ENCODE measurements around the gene SH3PXD2A.

SH3PXD2A gene

DNA sequence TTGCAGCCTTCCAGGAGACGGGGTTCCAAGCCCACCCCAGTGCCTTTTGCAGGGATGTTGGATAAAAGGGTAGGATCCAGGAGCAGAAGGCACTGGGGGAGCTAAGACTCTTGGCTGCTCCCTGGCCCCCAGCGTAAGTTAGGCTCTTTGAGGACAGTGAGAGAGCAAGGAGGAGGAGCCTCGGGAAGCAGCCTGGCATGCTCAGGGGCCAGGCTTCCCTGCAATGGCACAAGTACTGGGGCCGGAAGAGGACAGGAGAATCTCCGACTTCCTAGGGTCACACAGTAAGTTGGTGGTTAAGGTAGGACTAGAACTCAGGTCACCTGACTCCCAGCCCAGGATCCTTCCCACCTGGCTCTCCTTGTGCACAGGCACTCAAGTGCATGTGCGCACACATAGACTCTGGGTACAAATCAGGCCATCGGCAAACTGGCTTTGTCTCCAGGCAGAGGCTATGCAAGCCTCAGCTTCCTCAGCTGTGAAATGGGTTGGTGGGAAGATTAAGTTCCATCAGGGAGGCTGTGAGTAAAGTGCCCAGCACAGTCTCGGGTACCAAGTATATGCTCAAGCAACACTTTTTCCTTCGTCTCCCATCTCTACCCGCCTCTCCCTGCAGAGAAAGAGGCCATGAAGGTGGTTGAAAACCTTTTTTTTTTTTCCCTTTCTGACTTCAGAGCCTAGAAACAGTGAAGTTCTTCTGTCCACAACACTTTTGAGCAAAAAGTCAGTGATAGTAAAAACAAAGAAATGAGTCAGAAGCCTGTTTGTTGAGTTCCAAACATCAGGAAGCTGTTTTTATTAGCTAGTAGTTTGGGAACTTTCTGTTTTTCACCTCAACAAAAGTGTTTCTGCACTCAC is 282.8 kb downstream of the SH3PXD2A start:
- DNase-seq: no peak

DNA sequence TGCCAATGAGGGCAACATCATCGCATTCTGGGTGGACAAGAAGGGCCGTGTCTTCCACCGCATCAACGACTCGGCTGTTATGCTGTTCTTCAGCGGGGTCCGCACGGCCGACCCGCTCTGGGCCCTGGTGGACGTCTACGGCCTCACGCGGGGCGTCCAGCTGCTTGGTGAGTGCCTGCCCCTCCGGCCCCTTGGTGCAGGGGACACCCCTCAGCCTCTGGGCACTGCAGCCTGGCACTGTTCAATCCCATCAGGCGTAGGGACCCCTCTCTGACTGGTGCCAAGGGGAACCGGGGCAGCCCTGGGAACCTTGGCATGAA is 283.8 kb downstream of the SH3PXD2A start:
- no peak for DNase-seq

DNA sequence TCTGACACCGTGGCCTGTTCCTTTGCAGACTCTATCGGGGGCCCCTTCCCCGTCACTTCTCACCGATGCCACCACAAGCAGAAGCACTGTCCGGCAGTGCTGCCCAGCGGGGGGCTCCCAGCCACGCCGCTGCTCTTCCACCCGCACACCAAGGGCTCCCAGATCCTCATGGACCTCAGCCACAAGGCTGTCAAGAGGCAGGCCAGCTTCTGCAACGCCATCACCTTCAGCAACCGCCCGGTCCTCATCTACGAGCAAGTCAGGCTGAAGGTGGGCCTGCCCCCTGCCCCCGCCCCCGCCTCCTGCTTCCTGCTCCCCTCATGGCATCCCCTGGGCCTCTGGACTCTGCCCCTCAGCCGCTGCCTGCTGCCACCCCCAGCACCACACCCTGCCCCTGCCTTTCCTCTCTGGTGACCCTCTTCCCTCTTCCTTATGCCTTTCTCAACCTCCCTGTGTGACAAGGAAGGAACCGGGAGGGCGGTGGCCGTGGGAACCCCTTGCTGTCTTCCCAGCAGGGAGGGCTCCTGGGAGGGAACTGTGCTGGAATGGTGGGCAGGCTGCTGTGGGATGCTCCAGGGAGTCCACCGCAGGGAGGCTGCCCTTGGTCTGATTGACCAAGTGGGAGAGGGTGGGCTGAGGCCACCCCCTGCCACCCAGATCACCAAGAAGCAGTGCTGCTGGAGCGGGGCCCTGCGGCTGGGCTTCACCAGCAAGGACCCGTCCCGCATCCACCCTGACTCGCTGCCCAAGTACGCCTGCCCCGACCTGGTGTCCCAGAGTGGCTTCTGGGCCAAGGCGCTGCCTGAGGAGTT is 284.3 kb downstream of the SH3PXD2A start:
- no peak for DNase-seq

DNA sequence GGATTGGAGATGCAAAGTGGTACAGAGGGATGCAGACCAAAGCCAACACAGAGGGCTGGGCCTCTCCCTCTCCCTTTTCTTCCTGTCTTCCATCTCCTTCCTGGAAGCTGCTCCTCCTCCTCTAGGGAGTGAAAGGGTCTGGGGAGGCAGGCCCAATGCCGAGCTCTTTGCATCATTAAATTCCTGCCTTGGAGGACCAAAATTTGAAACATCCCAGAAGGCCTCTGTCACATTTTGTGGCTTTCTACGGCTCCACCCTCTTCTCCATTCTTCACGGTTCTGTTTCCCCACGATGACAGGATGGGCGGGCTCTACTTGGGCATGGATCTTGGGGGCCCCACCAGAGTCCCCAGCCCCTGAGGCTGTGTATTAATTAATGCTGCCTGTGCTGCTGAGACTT is 285.5 kb downstream of the SH3PXD2A start:
- DNase-seq: no peak

DNA sequence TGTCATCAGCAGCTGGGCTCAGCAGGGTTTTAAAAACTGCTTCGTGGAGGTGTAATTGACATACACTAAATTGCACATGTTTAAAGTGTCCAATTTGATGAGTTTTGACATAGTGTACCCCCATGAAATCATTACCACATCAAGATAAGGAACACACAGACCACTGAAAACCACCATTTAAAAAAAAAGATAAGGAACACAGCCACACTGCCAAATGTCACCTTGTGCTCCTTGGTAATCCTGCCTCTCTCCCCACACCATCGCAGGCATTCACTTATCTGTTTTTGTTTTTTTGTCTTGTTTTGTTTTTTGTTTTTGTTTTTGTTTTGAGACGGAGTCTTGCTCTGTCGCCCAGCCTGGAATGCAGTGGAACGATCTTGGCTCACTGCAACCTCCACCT is 286.9 kb downstream of the SH3PXD2A start:
- no peak for DNase-seq

DNA sequence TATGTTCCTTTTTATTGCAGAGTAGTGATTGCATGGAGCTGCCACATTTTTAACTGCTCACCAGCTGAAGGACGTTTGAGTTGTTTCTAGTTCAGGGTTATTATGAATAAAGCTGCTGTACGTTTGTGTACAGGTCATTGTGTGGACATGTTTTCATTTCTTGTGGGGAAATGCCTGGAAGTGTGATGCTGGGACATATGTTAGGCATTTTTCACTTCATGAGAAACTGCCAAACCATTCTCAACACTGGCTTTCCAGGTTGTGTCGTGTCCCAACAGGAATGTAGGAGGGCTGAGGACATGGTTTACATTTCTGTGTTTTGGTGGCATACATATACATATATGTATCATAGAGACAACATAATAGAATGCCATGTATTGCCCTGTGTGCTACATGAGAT is 288.8 kb downstream of the SH3PXD2A start:
- no peak for DNase-seq

DNA sequence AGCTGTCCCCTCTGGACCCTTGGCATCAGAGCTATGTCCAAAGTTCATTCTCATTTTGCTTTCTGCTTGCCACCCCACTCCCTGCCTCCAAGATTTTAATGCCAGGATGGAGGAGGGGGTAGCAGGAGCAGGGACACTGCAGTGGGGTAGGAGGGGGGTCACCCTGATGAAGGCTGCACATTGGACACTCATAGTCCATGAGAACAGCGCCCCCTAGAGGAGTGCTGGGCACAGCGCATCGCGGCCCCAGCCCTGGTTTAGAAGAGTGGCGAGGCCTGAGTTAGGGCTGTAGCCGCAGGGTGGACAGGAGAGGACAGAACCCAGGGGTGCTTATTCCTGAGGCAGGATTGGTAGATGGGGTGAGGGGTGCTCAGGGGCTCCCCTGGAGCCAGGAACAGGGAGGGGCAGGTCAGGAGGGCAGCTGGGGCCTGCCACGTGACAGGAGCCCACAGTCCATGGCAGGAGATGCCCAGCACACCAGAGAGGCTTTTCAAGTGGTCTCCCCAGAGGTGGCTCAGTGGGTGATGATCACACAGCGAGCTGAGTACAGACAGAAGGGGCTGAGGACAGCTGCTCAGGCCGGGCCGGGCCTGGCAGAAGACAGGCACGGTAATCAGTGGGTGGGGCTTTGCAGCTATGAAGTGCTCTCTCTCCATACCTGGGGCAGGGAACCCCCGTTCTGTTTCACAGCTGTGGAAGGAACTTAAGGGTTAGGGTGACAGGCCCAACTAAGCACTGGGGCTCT is 290.4 kb downstream of the SH3PXD2A start:
- DNase-seq: no peak

DNA sequence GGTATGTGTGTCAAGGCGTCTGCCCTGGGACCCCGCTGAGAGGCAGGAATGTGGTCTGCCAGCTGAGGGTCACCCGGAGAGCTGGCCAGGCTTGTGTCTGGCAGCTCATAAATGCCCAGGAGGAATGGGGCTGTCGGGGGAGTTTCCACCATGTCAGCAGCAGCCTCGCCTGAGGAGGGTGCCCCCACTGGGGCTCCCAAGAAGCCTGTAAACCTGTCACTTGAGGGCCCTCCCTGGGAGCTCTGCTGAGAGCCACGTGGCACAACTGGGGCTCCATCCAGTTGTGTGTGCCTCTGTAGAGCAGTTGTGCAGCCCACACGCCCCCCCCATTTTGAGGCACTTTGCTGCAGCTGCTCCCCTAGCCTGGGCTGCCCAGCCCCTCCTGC is 291.3 kb downstream of the SH3PXD2A start:
- no peak for DNase-seq

DNA sequence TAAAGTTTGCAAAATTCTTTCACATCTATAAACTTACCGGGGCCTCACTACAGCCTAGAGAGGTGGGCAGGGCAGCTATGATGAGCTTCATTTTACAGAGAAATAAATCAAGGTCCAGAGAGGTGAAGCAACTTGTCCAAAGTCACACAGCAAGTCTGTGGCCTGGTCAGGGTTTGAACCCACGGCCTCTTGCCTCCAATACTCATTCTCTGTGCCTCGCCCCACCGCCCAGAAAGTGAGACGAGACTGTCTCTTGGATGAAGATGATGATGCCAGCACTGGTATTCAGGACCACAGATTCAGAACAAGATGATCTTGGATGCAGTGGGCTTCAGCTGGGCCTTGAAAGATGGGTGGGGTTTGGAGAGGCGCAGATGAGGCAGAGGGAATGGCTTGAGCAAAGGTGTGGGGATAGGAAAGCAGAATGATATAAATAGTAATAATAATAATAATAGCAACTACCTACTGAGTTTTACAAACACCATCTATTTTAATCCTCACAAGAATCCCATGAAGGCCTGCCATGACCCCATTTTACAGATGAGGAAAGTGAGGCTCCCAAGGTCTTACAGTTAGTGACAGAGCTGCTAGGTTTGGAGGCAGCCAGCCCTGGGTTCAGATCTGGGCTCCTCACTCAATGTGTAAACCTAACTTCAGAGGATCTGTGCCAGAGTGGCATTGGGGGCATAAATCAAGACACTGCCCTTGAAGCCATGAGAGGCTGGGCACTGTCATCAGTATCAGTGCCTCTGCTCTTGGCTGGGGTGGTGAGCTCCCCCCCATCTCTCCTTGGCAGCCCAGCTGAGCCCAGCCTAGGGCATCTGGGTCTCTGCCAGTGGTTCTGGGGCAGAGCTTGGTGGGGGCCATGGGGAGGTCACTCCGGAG is 291.9 kb downstream of the SH3PXD2A start:
- no peak for DNase-seq

DNA sequence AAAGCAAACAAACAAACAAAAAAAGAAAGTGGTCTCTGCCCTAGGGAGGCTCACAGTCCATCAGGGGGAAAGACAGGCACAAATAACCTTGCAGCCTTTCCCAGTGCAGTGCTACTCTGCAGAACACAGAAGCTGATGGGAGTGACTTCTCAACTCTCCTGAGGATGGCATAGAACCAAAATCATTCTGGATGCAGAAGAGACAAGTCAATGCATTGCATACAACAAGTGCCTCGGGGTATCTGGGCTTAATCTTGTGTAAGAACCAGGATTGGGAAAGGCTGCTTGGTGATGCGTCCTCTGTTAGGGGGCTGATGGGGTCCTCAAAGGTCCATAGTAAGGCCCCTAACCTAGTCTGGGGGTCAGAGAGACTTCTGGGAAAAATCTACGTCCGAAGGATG is 293.0 kb downstream of the SH3PXD2A start:
- DNase-seq: no peak

DNA sequence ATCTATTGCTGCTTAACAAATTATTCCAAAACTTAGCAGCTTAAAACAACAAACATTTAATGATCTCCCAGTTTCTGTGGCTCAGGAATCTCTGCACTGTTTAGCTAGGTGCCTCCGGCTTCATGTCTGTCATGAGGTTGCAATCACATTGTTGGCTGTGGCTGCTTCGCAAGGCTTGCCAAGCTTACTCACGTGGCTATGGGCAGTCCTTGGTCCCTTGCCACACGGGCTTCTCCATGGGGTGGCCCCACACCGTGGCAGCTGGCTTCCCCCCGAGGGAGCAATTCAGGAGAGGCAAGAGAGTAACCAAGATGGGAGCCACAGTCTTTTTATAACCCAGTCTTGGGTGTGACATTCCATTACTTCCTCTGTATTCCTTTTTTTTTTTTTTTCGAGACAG is 294.5 kb downstream of the SH3PXD2A start:
- DNase-seq: no peak

DNA sequence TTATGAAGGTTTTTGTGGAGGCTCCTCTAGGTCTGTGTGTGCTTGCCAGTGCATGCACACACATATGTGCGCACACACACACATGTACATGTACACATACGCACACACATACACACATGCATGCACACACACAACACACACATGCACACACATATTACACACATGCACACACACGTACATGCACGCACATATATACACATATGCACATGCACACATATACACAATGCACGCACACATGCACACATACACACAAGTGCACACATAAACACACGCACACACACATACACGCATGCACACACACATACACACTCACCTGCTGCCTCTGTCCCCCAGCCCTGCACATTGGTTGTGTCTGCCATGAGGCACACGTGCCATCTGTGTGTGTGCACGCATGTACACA is 295.6 kb downstream of the SH3PXD2A start:
- DNase-seq: no peak

DNA sequence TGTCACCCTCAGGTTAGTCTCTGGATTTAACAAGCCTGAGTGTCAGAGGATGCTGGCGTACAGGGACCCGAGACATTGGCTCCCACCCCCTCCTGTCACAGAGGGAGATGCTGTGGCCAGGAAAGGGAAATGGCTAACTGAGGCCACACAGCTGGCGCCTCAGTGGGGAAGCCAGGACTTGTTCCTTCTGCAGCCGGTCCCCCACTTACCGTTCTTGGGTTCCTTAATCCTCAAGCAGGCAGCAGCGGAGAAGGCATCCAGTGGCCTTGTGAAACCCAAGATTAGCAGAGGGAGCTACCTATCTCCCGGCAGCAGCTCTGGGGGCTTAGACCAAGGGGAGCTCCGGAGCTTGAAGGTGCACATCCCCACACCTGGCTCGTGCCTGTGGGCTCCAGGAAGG is 296.5 kb downstream of the SH3PXD2A start:
- no peak for DNase-seq

DNA sequence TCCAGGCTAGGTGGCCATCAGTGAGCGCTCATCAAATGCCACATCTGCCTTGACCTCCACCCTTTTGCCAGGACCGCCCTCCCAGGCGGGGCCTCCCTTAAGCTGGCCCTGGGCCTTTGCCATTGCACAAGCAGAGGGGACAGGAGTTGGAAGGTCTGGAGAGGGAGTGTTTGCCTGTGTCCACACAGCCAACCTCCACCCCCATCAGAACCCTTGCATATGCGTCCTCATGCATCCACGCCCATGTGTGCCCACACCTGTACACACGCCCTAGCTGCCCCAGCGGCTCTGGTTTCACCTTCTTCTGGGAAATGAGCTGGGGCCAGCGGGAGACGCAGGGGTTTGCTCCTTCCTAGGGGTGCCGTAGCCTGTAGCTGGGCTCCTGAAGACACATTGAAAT is 297.9 kb downstream of the SH3PXD2A start:
- DNase-seq: no peak

DNA sequence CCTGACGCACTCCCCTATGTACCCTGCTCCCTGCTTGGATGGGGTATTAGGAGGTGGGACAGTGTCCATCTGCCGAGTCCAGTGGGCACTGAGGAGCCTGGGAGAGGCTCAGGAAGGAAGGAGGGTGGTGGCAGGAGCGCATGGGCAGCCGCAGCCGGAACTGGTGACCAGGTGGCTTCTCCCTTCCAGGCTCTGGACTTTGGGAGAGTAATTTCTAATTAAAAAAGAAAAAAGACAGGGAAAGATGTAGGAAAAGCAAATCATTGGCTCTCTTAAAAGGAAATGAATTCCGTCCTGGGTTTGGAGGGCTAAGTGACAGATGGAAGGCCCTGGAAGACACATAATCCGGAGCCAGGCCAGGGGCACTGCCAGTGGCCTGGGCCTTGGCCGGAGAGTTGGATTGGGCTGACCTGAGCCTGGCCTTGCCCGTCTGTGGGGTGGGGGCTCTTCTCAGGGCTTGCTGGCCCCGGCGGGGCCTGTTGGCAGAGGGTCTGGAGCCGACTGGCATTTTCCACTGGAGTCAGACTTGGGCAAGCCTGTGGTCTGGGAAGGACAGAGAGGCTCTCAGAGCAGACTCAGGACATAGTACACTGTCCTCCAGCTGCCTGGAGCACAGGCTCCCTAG is 298.9 kb downstream of the SH3PXD2A start:
- DNase-seq: no peak

DNA sequence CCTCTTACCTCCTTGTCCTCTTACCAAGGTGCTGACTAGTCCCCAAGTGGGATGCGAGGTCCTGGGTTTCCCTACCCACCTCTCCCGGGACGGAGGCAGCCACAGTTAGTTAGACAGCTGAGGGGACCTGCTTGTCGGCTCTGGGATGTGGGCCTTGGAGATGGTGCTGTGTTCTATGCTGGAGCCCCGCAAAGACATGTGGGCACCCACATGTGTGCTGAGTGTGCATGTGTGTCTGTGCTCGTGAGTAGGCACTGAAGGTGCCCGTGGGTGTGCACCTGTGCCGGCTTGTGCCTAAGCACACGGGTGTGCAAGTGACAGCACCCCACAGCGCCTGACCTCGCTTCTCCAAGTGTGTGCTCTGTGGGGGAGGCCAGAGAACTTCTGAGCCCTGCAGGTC is 299.7 kb downstream of the SH3PXD2A start:
- no peak for DNase-seq

DNA sequence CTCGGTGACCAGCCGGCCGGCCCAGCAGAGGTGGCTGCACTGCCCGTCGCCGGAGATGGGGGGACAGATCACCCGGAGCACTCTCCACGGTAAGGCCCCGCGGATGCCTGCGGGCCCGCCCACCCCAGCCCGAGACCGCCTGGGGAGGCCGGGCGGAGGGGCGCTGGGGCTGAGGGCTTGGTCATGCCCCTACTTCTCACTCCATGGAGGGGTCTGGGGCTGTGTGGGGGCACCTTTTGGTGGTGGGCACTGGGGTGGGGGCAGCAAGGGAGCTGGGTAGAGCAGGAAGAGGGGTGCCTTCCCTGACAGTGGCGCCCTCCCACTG is 300.1 kb downstream of the SH3PXD2A start:
- DNase-seq: no peak

DNA sequence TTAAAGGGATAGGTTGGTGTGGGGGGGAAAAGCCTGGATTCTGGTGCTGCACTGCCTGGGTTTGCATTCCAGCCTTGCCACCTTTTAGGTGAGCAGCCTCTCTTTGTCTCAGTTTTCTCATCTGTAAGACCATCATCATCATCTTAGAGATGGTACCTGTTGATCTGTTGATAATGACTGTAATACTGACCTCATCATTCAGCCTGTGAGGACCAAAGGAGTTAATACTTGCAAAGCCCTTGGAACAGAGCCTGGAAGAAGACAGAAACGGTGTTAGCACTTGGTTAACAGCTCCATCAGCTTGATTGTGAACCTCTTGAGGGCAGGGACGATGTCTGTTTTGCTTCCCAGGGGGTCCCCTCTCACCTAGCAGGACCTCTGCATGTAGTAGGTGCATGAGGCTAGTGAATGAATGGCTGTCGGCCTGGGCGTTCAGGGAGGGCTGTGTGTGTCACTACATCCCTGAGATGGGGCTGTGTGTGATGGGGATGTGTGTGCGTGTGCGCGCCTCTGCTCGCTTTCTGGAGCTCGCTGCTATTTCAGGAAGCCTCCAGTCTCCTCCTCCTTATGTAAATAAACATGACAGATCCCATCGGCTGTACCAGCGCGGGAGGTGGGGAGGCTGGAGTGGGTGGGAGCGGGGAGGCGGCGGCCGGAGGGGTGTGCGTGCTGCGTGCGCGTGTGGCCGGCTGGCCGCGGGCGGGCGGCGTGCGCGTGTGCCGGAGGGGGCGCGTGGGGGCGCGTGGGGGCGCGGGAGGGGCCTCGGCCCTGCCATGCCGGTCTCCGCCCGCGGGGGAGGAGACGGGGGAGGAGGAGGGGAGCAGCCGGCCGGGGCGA is 300.7 kb downstream of the SH3PXD2A start:
- no peak for DNase-seq

DNA sequence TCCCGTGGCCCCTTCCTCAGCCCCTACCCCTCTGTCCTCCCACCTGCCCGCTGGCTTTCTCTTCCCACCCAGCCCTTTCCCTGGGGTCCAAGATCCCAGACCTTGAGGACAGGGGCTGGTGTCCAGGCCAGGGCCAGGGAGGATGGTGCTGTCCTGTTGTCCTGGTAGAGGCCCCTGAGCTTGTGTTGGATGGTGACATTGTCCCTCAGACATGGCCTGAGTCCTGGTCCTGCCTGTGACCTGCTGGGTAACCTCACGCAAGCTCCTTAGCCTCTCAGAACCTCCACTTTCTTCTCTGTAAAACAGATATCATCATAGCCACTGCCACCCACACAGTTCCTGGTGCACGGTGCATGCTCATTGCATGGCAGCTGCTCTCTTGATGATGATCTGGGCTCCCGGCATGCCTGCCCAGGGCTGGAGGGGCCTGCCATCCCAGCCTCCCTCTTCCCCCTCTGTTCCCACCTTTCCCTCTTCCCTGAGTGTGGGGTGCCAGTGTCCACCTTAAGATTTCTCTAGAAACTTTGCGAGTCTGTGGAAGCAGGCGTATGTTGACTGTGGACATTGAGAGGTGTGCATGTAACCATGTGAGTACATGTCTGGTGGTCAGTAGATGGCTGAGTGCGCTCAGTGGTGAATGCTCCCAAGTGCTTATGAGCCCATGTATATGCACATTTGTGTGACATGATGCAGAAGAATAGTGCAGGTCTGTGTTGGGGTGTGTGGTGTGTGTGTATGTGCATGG is 301.5 kb downstream of the SH3PXD2A start:
- DNase-seq: no peak

DNA sequence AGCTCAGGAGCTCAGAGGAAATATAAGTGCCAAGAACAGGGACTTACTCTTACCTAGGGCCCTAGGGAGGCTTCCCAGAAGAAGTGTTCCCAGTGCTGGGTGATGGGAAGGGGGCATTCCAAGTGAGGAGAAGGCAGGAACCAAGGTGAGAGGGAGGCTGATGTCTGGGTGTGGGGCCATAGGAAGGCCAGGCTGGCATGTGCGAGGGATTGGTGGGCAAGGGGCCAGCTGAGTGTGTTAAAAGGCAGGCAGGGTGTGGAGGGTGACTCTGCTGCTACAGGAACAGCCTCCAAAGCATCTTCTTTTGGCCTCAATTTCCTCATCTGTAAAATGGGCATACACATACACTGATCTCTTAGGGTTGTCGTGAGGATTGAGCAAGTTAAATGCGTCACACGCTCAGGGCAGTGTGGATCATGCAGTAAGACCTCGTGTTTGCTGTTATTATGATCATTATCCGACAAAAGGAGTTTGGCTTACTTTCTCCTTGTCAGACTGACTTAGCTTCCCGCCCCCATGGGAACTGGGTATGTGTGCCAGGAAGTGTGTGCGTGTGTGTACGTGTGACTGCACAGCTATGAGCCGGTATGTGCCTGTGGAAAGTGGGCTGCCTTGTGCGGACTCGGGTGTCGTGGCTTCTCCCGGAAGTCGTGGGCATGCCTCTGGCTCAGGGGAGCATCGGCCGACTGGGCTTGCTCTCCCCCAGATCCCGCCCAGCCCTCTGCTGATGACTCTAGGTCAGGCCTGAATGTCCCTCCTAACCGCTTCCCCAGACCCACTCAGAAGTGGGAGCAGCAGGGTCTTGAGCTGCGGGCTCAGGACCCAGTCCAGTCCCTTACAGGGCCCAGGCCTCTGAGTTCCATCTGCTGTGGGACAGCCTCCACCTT is 302.3 kb downstream of the SH3PXD2A start:
- no peak for DNase-seq
